ENCODE data around the gene TEAD1.

TEAD1 gene

GRCh38 chr11:12930850-12931249 is 256.6 kb downstream of the TEAD1 start:
- DNase-seq (ENCODE audit: low spot score): no peak
- no peak overlapping the region for H3K4me2 ChIP-seq (ENCODE audit: insufficient read depth, low read length, poor library complexity, severe bottlenecking)
- no peak overlapping the region for H2AK5ac ChIP-seq (ENCODE audit: low read depth, low read length)
- no peak overlapping the region for H3K14ac ChIP-seq (ENCODE audit: low read length)
- no peak overlapping the region for H2BK120ac ChIP-seq (ENCODE audit: low read depth, low read length)
- H3K23ac ChIP-seq (ENCODE audit: low read depth, low read length, poor library complexity): no peak overlapping the region
- H3K9ac ChIP-seq (ENCODE audit: low read depth, low read length, poor library complexity): no peak overlapping the region
- no peak overlapping the region for H2BK5ac ChIP-seq (ENCODE audit: low read length)
- no peak overlapping the region for H2BK15ac ChIP-seq (ENCODE audit: low read length)
- no peaks in the 10 kb centered on the region for H3K27me3 ChIP-seq (ENCODE audit: control insufficient read depth in 3 of 3, insufficient read depth in 3 of 3, low read depth in 1 of 3, low read length in 3 of 3)
- no peak overlapping the region for H3K18ac ChIP-seq (ENCODE audit: low read length)
- H3K79me1 ChIP-seq (ENCODE audit: low read depth, low read length): no peaks in the 10 kb centered on the region
- no peak overlapping the region for H3K4ac ChIP-seq (ENCODE audit: low read length)
- H3K27ac ChIP-seq (replicated peaks; ENCODE audit: low read length): no peak overlapping the region
- no peak overlapping the region for H4K91ac ChIP-seq (ENCODE audit: low read depth, low read length, poor library complexity)
- no peaks in the 10 kb centered on the region for H3K4me1 ChIP-seq (ENCODE audit: control insufficient read depth in 2 of 2, insufficient read depth in 1 of 2, low read depth in 1 of 2, low read length in 2 of 2)
- no peak overlapping the region for H2BK12ac ChIP-seq (ENCODE audit: low read length)
- peaks cover 15 to 83% of the 10 kb centered on the region in 2 donors for H3K36me3 ChIP-seq (replicated peaks in 1 of 2; ENCODE audit: control insufficient read depth in 2 of 2, insufficient read depth in 2 of 2, low read length in 2 of 2)
- H2AFZ ChIP-seq (ENCODE audit: low read length): no peak overlapping the region
- no peaks in the 10 kb centered on the region for H3K9me3 ChIP-seq (replicated peaks in 1 of 2; ENCODE audit: control insufficient read depth in 2 of 2, insufficient read depth in 1 of 2, low read depth in 1 of 2, low read length in 2 of 2)
- no peak overlapping the region for H3K4me3 ChIP-seq (ENCODE audit: low read length in 2 of 2)
- no peak overlapping the region for H4K8ac ChIP-seq (ENCODE audit: low read depth, low read length)

DNA sequence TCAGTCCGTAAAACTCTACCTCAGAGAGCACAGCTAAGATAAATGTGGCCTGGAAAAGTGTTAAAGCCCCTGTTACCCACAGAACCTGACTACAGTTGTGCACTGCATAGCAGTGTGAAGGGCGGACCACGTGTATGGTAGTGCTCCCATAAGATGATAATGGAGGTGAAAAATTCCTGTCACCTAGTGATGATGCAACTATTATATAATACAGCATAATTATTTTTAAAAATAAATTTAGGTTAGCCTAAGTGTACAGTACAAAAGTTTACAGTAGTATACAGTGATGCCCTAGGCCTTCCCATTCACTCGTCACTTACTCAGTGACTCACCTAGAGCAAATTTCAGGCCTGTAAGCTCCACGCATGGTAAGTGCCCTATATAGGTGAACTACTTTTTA is 258.3 kb downstream of the TEAD1 start:
- Histone ChIP-seq H3K4me1 (ENCODE audit: control insufficient read depth in 2 of 2, insufficient read depth in 1 of 2, low read depth in 1 of 2, low read length in 2 of 2) (no peaks in the 10 kb centered on the region), H4K8ac (ENCODE audit: low read depth, low read length) (no peak overlapping the region), H2AFZ (ENCODE audit: low read length) (no peak overlapping the region), H3K9me3 (replicated peaks in 1 of 2; ENCODE audit: control insufficient read depth in 2 of 2, insufficient read depth in 1 of 2, low read depth in 1 of 2, low read length in 2 of 2) (no peaks in the 10 kb centered on the region), H3K23ac (ENCODE audit: low read depth, low read length, poor library complexity) (no peak overlapping the region), H3K18ac (ENCODE audit: low read length) (no peak overlapping the region), H3K27ac (replicated peaks; ENCODE audit: low read length) (no peak overlapping the region), H4K91ac (ENCODE audit: low read depth, low read length, poor library complexity) (no peak overlapping the region), H3K4ac (ENCODE audit: low read length) (no peak overlapping the region), H2BK12ac (ENCODE audit: low read length) (no peak overlapping the region), H2BK15ac (ENCODE audit: low read length) (no peak overlapping the region), H3K9ac (ENCODE audit: low read depth, low read length, poor library complexity) (no peak overlapping the region), H3K14ac (ENCODE audit: low read length) (no peak overlapping the region), H2BK5ac (ENCODE audit: low read length) (no peak overlapping the region), H3K4me2 (ENCODE audit: insufficient read depth, low read length, poor library complexity, severe bottlenecking) (no peak overlapping the region), H3K27me3 (ENCODE audit: control insufficient read depth in 3 of 3, insufficient read depth in 3 of 3, low read depth in 1 of 3, low read length in 3 of 3) (no peaks in the 10 kb centered on the region), H3K36me3 (replicated peaks in 1 of 2; ENCODE audit: control insufficient read depth in 2 of 2, insufficient read depth in 2 of 2, low read length in 2 of 2) (peaks cover 11 to 84% of the 10 kb centered on the region in 2 donors), H3K4me3 (ENCODE audit: low read length in 2 of 2) (no peak overlapping the region), H3K79me1 (ENCODE audit: low read depth, low read length) (no peaks in the 10 kb centered on the region), H2BK120ac (ENCODE audit: low read depth, low read length) (no peak overlapping the region), H2AK5ac (ENCODE audit: low read depth, low read length) (no peak overlapping the region)
- no peak for DNase-seq (ENCODE audit: low spot score)
- no CpG with 5 or more reads among the region's 5 CpGs for WGBS, 2 donors (ENCODE audit: extremely low coverage in 2 of 2, insufficient read length in 2 of 2, insufficient replicate concordance in 1 of 2)

DNA sequence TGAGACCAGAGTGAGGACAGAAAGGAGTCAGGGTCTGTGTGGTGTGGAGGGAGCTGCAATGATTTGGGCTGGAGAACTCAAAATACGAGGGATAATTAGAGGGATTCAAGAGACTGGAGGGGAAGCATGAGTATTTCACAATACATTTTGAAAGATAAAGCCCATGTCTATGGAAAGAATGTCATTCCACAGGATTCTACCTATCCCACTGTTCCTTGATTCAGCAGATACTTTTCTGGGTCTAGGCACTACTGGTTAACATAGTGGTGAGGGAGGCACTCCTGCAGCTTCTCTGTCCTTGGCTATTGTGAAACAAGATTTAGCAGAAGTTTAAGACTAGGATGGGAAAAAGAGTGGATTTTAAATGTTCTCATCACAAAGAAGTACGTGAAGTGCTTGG is 262.0 kb downstream of the TEAD1 start:
- no peak overlapping the region for H2AFZ ChIP-seq (ENCODE audit: low read length)
- no peak overlapping the region for H3K4ac ChIP-seq (ENCODE audit: low read length)
- H2AK5ac ChIP-seq (ENCODE audit: low read depth, low read length): no peak overlapping the region
- no peak overlapping the region for H3K18ac ChIP-seq (ENCODE audit: low read length)
- H3K9ac ChIP-seq (ENCODE audit: low read depth, low read length, poor library complexity): no peak overlapping the region
- WGBS, 2 donors (ENCODE audit: extremely low coverage in 2 of 2, insufficient read length in 2 of 2, insufficient replicate concordance in 1 of 2): no CpG with 5 or more reads among the region's 2 CpGs
- DNase-seq (ENCODE audit: low spot score): no peak
- H3K27ac ChIP-seq (replicated peaks; ENCODE audit: low read length): no peak overlapping the region
- no peak overlapping the region for H4K91ac ChIP-seq (ENCODE audit: low read depth, low read length, poor library complexity)
- no peaks in the 10 kb centered on the region for H3K4me1 ChIP-seq (ENCODE audit: control insufficient read depth in 2 of 2, insufficient read depth in 1 of 2, low read depth in 1 of 2, low read length in 2 of 2)
- H3K4me3 ChIP-seq (ENCODE audit: low read length in 2 of 2): no peak overlapping the region
- no peaks in the 10 kb centered on the region for H3K27me3 ChIP-seq (ENCODE audit: control insufficient read depth in 3 of 3, insufficient read depth in 3 of 3, low read depth in 1 of 3, low read length in 3 of 3)
- H4K8ac ChIP-seq (ENCODE audit: low read depth, low read length): no peak overlapping the region
- peaks cover 27 to 92% of the 10 kb centered on the region in 2 donors for H3K36me3 ChIP-seq (replicated peaks in 1 of 2; ENCODE audit: control insufficient read depth in 2 of 2, insufficient read depth in 2 of 2, low read length in 2 of 2)
- no peak overlapping the region for H3K4me2 ChIP-seq (ENCODE audit: insufficient read depth, low read length, poor library complexity, severe bottlenecking)
- H2BK120ac ChIP-seq (ENCODE audit: low read depth, low read length): no peak overlapping the region
- no peak overlapping the region for H2BK15ac ChIP-seq (ENCODE audit: low read length)
- H2BK12ac ChIP-seq (ENCODE audit: low read length): no peak overlapping the region
- H2BK5ac ChIP-seq (ENCODE audit: low read length): no peak overlapping the region
- H3K79me1 ChIP-seq (ENCODE audit: low read depth, low read length): no peaks in the 10 kb centered on the region
- no peak overlapping the region for H3K23ac ChIP-seq (ENCODE audit: low read depth, low read length, poor library complexity)
- no peak overlapping the region for H3K14ac ChIP-seq (ENCODE audit: low read length)
- no peaks in the 10 kb centered on the region for H3K9me3 ChIP-seq (replicated peaks in 1 of 2; ENCODE audit: control insufficient read depth in 2 of 2, insufficient read depth in 1 of 2, low read depth in 1 of 2, low read length in 2 of 2)

- Histone ChIP-seq H3K23ac (ENCODE audit: low read depth, low read length, poor library complexity) (no peak overlapping the region), H3K4me1 (ENCODE audit: control insufficient read depth in 2 of 2, insufficient read depth in 1 of 2, low read depth in 1 of 2, low read length in 2 of 2) (peaks cover 0 to 4% of the 10 kb centered on the region in 2 donors), H3K79me1 (ENCODE audit: low read depth, low read length) (no peaks in the 10 kb centered on the region), H2AK5ac (ENCODE audit: low read depth, low read length) (no peak overlapping the region), H3K27me3 (ENCODE audit: control insufficient read depth in 3 of 3, insufficient read depth in 3 of 3, low read depth in 1 of 3, low read length in 3 of 3) (no peaks in the 10 kb centered on the region), H4K8ac (ENCODE audit: low read depth, low read length) (no peak overlapping the region), H3K4ac (ENCODE audit: low read length) (no peak overlapping the region), H2BK5ac (ENCODE audit: low read length) (no peak overlapping the region), H3K18ac (ENCODE audit: low read length) (no peak overlapping the region), H2AFZ (ENCODE audit: low read length) (no peak overlapping the region), H3K27ac (replicated peaks; ENCODE audit: low read length) (no peak overlapping the region), H3K9ac (ENCODE audit: low read depth, low read length, poor library complexity) (no peak overlapping the region), H2BK15ac (ENCODE audit: low read length) (no peak overlapping the region), H2BK120ac (ENCODE audit: low read depth, low read length) (no peak overlapping the region), H3K36me3 (replicated peaks in 1 of 2; ENCODE audit: control insufficient read depth in 2 of 2, insufficient read depth in 2 of 2, low read length in 2 of 2) (peaks cover 29 to 91% of the 10 kb centered on the region in 2 donors), H3K4me2 (ENCODE audit: insufficient read depth, low read length, poor library complexity, severe bottlenecking) (no peak overlapping the region), H3K14ac (ENCODE audit: low read length) (no peak overlapping the region), H4K91ac (ENCODE audit: low read depth, low read length, poor library complexity) (no peak overlapping the region), H3K4me3 (ENCODE audit: low read length in 2 of 2) (no peak overlapping the region), H3K9me3 (replicated peaks in 1 of 2; ENCODE audit: control insufficient read depth in 2 of 2, insufficient read depth in 1 of 2, low read depth in 1 of 2, low read length in 2 of 2) (no peaks in the 10 kb centered on the region), H2BK12ac (ENCODE audit: low read length) (no peak overlapping the region)
- DNase-seq (ENCODE audit: low spot score): no peak
- no CpG with 5 or more reads among the region's 1 CpG for WGBS, 2 donors (ENCODE audit: extremely low coverage in 2 of 2, insufficient read length in 2 of 2, insufficient replicate concordance in 1 of 2)
Measured at GRCh38 chr11:12938590-12939247, 264.5 kb downstream of the TEAD1 start.

All from neuronal stem cell (in vitro differentiated cells).